Prostate gland (tissue), 2 donors: ENCODE results near the gene SPTBN5.

Experiments used
- CTCF ChIP-seq, 4 experiments: fragments of 200-600 bp in 2 of 4; fragments of 450-650 bp in 2 of 4; sonication (generic) in 2 of 4; IDR thresholded peaks; 1 replicate in 3 of 4; 2 replicates in 1 of 4; pipeline ENCODE4 v1.5.1; 2016 to 2019; ENCODE audit warnings: antibody characterized with exemption in 4 of 4, mild to moderate bottlenecking in 2 of 4, moderate library complexity in 2 of 4
- POLR2A ChIP-seq: fragments of 450-650 bp; IDR thresholded peaks from one replicate; pipeline ENCODE4 v1.6.1; 2016; ENCODE audit warnings: antibody characterized with exemption, mild to moderate bottlenecking

- no peak for TF ChIP-seq CTCF (IDR thresholded peaks at IDR 0.05)
- no peak for TF ChIP-seq POLR2A
Measured at GRCh38 chr15:41939986-41940385, 46.1 kb upstream of the SPTBN5 start.
